GM18508 (cell line): Measurements from ENCODE around the gene CD200R1L.

Source experiments
- ATAC-seq: cut with Tn5 transposase; IDR thresholded peaks from one replicate; pipeline ENCODE4 v1.9.1; 2021; ENCODE audit warnings: moderate number of reproducible peaks; ENCODE audit not compliant: insufficient read depth, unreplicated experiment

The CD200R1L gene

DNA sequence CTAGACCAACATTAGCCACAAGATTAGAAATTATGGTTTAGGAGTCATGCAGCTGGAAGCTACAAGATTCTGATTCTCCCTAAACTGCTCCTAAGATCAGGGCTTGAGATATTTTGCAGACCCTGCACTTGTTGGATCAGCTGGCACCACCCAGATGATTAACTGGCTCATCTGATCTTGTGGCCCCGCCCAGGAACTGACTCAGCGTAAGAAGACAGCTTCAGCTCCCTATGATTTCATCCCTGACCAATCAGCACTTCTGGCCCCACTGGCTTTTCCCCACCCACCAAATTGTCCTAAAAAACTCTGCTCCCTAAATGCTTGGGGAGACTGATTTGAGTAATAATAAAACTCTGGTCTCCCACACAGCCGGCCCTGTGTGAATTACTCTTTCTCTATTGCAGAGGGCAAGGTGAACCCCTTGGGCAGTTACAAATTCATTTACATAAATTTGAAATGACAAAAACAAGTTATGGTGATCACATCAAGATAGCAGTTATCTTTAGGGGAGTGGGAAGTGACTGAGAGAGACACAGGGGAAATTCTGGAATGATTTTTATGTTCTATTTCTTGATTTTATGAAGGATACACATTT is 76.5 kb downstream of the CD200R1L start:
- no peak for ATAC-seq

DNA sequence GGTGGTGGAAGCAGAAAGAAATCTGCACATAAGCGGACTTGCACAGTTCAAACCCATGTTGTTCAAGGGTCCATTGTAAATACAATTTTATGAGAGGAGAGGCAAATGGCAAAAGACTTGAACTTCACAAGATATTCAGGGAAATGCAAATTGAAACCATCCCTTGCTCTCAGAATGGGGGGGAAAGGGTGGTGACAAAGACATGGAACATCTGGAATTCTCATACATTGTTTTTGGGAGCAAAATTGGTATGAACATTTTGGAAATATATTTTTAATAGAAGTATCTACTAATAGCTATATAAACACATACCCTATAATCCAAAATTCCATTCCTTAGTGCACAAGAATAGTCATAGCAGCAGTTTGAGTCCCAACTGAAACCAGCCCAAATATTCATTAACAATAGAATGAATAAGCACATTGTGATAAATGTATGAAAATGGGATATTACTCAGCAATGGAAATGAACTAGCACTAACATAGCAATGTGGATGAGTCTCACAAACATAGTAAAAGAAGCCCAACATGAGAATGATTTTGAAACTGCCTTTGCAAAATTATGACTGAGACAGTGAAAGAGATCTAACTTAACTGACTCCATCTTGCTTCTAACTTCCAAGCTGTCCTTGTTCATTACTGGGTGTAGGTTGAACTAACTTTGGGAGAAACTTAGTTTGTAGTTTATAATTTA is 77.2 kb downstream of the CD200R1L start:
- ATAC-seq, result no peak

DNA sequence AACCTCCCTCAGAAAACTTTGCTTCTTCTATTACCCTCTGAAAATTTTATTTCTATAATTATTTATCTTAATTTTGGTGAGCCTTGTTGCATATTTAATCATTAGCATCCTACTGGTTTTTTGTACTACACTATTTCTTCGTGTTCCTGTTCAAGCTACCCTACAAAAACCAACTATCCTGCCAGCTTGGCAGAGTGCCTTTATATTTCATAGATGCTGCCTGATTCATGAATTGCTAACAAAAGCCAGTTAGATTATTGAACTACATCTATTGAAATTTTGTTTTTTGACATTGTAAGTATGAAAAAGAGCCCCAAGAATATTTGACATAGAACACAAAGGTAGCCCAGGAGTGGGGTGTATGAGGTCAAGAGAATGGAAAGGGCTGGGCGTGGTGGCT is 78.9 kb downstream of the CD200R1L start:
- ATAC-seq, result no peak

DNA sequence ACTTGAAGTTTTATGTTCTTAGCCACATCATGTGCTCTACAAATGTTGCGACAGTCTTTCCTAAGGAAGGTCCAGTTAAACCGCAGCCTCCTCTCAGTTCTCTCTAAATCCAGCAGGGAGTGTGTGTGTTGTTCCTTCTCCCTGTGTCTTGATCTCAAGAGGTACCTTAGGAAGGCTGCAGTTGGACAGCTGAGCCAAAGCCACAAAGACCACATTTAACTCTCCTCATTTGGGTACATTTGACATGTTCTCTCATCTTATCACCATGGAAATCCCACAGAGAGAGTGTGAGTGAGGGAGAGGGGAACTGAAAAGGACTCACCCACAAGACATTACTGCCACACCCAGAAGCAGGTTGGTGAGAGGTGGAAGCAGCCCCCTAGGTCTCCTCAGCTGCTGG is 79.5 kb downstream of the CD200R1L start:
- ATAC-seq, result no peak
